Stomach smooth muscle (tissue), 2 donors: Measurements from ENCODE around the gene TECTA.
"Not testable (repeated sequence)": the region's sequence is repeated elsewhere in the genome, so short reads cannot be mapped to it uniquely, and the experiment has no call there.

ENCODE experiments used
- H3K27ac ChIP-seq: one replicate; pipeline ENCODE4 v1.7.0; 2013; ENCODE audit warnings: mild to moderate bottlenecking, low read length, inconsistent platforms
- H3K27me3 ChIP-seq, 2 donors: one replicate each; pipeline ENCODE4 v1.7.0; 2013; ENCODE audit warnings: low read length in 2 of 2; ENCODE audit not compliant: insufficient read depth in 2 of 2, control insufficient read depth in 1 of 2
- H3K36me3 ChIP-seq, 2 donors: one replicate each; pipeline ENCODE4 v1.7.0; 2013; ENCODE audit warnings: low read length in 2 of 2; ENCODE audit not compliant: control insufficient read depth in 2 of 2, insufficient read depth in 2 of 2
- H3K4me1 ChIP-seq: one replicate; pipeline ENCODE4 v1.7.0; 2013; ENCODE audit warnings: low read length; ENCODE audit not compliant: control insufficient read depth, insufficient read depth
- H3K4me3 ChIP-seq, 2 donors: one replicate each; pipeline ENCODE4 v1.7.0; 2013; ENCODE audit warnings: low read length in 2 of 2
- H3K9ac ChIP-seq, 2 donors: one replicate each; pipeline ENCODE4 v1.7.0; 2013; ENCODE audit warnings: low read length in 2 of 2, mild to moderate bottlenecking in 1 of 2
- H3K9me3 ChIP-seq, 2 donors: one replicate each; pipeline ENCODE4 v1.7.0; 2013; ENCODE audit warnings: low read length in 2 of 2; ENCODE audit not compliant: control insufficient read depth in 2 of 2
- donor health status: healthy.
- donor health status: Pancreatic carcinoma.

Gene TECTA

GRCh38 chr11:121145826-121146225, 44.8 kb downstream of the TECTA start:
- H3K27ac ChIP-seq, result no peak overlapping the region
- no peak overlapping the region for H3K9ac ChIP-seq
- H3K9me3 ChIP-seq, result no peaks in the 10 kb centered on the region
- no peaks in the 10 kb centered on the region for H3K27me3 ChIP-seq
- H3K4me3 ChIP-seq, result no peak overlapping the region
- H3K36me3 ChIP-seq, result no peaks in the 10 kb centered on the region
- no peaks in the 10 kb centered on the region for H3K4me1 ChIP-seq

- Histone ChIP-seq H3K9me3 (no peaks in the 10 kb centered on the region), H3K9ac (no peak overlapping the region), H3K4me3 (no peak overlapping the region), H3K36me3 (no peaks in the 10 kb centered on the region), H3K4me1 (no peaks in the 10 kb centered on the region), H3K27ac (no peak overlapping the region), H3K27me3 (no peaks in the 10 kb centered on the region)
These were observed 48.1 kb downstream of the TECTA start for GRCh38 chr11:121149116-121149515.

GRCh38 chr11:121151207-121151688, 50.2 kb downstream of the TECTA start:
- H3K27ac ChIP-seq, result no peak overlapping the region
- no peaks in the 10 kb centered on the region for H3K36me3 ChIP-seq
- no peak overlapping the region for H3K4me3 ChIP-seq
- H3K9me3 ChIP-seq, result no peaks in the 10 kb centered on the region
- no peaks in the 10 kb centered on the region for H3K27me3 ChIP-seq
- no peaks in the 10 kb centered on the region for H3K4me1 ChIP-seq
- no peak overlapping the region for H3K9ac ChIP-seq

- H3K4me3 ChIP-seq, result no peak overlapping the region
- no peaks in the 10 kb centered on the region for H3K4me1 ChIP-seq
- no peaks in the 10 kb centered on the region for H3K9me3 ChIP-seq
- H3K27me3 ChIP-seq, result no peaks in the 10 kb centered on the region
- H3K9ac ChIP-seq, result no peak overlapping the region
- no peaks in the 10 kb centered on the region for H3K36me3 ChIP-seq
- H3K27ac ChIP-seq, result no peak overlapping the region
These were observed 51.7 kb downstream of the TECTA start for GRCh38 chr11:121152764-121153163.

GRCh38 chr11:121153472-121153871, 52.4 kb downstream of the TECTA start:
- Histone ChIP-seq H3K9ac (no peak overlapping the region), H3K36me3 (no peaks in the 10 kb centered on the region), H3K4me3 (no peak overlapping the region), H3K27me3 (no peaks in the 10 kb centered on the region), H3K9me3 (no peaks in the 10 kb centered on the region), H3K4me1 (no peaks in the 10 kb centered on the region), H3K27ac (no peak overlapping the region)

DNA sequence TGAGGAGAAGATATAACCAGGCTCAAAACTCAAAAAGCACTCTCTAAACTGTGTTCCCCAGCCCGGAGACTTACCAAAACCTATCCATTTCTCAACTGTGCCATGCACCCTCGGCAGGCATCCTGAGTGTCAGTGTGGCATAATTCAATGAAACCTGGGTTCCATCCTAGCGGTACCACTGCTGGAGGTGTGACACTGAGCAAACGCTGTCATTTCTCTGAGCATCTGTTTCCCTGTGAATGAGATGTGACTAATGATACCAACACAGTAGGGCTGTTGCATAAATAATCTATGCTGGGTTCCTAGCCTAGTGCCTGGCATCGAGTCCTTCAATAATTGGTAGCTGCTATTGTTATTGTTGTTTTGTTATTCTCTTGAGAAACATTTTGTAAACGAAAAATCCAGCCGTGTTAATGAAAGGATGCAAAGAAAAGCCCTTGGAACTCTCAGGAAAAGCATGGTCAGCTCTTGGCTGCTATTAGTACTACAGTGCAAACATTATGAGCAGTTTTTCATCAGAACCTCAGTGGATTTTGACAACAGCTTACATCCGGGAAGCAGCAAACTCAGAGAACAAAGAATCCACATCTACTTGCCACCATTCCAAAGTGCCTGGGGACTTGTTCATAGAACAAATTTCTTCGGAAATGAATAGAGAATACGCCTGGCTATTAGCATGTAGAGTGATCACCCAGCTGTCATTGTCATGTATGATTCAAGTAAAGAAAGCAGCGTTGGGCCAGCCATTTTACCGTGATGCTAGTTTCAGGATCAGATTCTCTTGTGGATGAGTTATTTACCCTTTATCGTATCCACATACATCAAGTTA, 53.7 kb downstream of the TECTA start:
- H3K9ac ChIP-seq, result no peak overlapping the region
- H3K36me3 ChIP-seq, result no peaks in the 10 kb centered on the region
- H3K4me1 ChIP-seq, result no peaks in the 10 kb centered on the region
- no peaks in the 10 kb centered on the region for H3K27me3 ChIP-seq
- no peak overlapping the region for H3K27ac ChIP-seq
- H3K9me3 ChIP-seq, result no peaks in the 10 kb centered on the region
- no peak overlapping the region for H3K4me3 ChIP-seq

DNA sequence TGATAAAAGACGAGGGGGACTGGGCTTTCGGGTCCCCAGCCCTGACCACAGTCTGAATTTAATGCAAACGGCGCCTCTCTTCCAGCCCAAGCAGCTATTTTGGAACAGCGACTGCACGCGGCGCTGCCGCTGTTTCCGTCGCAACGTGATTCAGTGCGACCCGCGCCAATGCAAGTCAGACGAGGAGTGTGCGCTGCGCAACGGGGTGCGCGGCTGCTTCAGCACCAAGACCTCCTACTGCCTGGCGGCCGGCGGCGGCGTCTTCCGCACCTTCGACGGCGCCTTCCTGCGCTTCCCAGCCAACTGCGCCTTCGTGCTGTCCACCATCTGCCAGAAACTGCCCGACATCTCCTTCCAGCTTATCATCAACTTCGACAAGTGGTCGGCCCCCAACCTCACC, 56.7 kb downstream of the TECTA start:
- no peaks in the 10 kb centered on the region for H3K4me1 ChIP-seq
- H3K27me3 ChIP-seq, result no peaks in the 10 kb centered on the region
- H3K9me3 ChIP-seq, result no peaks in the 10 kb centered on the region
- no peak overlapping the region for H3K27ac ChIP-seq
- H3K36me3 ChIP-seq, result no peaks in the 10 kb centered on the region
- no peak overlapping the region for H3K4me3 ChIP-seq
- H3K9ac ChIP-seq, result no peak overlapping the region

DNA sequence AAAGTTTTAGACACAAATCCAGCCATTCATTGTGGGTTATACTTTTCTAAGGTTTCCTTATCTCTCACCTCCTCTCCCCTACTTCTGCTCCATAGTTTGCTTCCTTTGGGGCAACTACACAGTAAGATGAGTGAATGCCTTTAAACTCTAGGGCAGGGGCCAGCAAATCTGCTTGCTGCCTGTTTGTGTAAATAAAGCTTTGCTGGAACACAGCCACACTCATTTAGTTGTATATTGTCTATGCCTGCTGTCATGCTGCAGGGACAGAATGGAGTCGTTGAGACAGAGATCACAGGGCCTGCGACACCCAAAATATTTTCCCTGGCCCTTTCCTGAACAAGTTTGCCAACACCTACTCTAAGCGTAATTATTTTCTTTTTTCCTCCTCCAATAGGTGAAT, 58.7 kb downstream of the TECTA start:
- no peaks in the 10 kb centered on the region for H3K9me3 ChIP-seq
- H3K4me3 ChIP-seq, result no peak overlapping the region
- H3K27ac ChIP-seq, result no peak overlapping the region
- no peaks in the 10 kb centered on the region for H3K4me1 ChIP-seq
- no peak overlapping the region for H3K9ac ChIP-seq
- H3K36me3 ChIP-seq, result no peaks in the 10 kb centered on the region
- H3K27me3 ChIP-seq, result no peaks in the 10 kb centered on the region

GRCh38 chr11:121161349-121161917, 60.4 kb downstream of the TECTA start:
- Histone ChIP-seq H3K9me3 (no peaks in the 10 kb centered on the region), H3K4me1 (no peaks in the 10 kb centered on the region), H3K27me3 (no peaks in the 10 kb centered on the region), H3K27ac (no peak overlapping the region), H3K4me3 (no peak overlapping the region), H3K36me3 (no peaks in the 10 kb centered on the region), H3K9ac (no peak overlapping the region)

DNA sequence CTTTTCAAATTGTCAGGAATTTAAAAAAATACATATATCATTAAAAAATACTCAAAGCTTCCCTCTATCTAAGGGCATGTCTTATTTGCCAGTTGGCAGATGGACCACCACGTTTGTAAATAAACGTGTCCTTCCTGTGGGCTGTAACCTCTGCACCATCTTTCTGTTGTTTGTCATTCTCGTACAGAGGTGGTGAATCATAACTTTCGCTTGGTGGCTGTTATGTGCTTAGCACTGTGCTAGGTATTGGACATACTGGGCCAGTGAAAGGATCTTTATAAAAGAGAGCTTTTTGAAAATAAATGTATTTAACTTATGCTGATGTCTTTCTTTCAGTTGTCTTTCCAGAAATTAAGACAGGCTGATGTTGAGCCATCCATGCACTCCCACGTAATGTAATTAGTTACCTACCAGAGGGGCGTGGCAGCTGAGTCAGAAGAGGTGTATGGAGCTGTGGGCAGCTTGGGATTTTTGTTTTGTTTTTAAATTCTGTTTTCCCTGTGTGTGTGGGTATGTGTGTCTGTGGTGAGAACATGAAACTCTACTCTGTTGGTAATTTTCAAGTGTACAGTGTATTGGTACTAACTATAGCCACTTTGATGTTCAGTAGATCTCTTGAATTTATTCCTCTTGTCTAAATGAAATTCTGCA, 62.7 kb downstream of the TECTA start:
- Histone ChIP-seq H3K4me3 (no peak overlapping the region), H3K4me1 (no peaks in the 10 kb centered on the region), H3K9me3 (no peaks in the 10 kb centered on the region), H3K27ac (no peak overlapping the region), H3K27me3 (no peaks in the 10 kb centered on the region), H3K36me3 (peaks cover 0 to 2% of the 10 kb centered on the region in 2 donors), H3K9ac (no peak overlapping the region)

GRCh38 chr11:121177629-121178028, 76.6 kb downstream of the TECTA start:
- H3K27me3 ChIP-seq, H3K4me3 ChIP-seq, H3K4me1 ChIP-seq, H3K9ac ChIP-seq, H3K27ac ChIP-seq, H3K36me3 ChIP-seq, H3K9me3 ChIP-seq: not testable (repeated sequence)
